Lung (tissue), 12 donors: Measurements from ENCODE around the gene TGFBR2. TPM values are rescaled to one million over a fixed set of nuclear protein-coding genes. Genes with fewer than 3 reads are reported as not detected.

Source experiments
- ATAC-seq: fragments of 200-7000 bp; cut with Tn5 transposase; one replicate; pipeline ENCODE4 v1.9.1; 2020; ENCODE audit warnings: moderate number of reproducible peaks; ENCODE audit not compliant: insufficient read depth, low FRiP score
- DNase-seq, 3 donors: peaks; one replicate each; pipeline ENCODE4 v3.0.0-alpha.2; 2013 to 2017
- H3K27ac ChIP-seq, 2 donors: one replicate each; pipeline ENCODE4 v1.5.1; 2013; ENCODE audit warnings: mild to moderate bottlenecking in 2 of 2, moderate library complexity in 2 of 2, control low read depth in 1 of 2, inconsistent platforms in 1 of 2, low read depth in 1 of 2, low read length in 1 of 2
- H3K27me3 ChIP-seq, 3 donors: one replicate each; pipeline ENCODE4 v1.5.1; 2013; ENCODE audit warnings: low read length in 2 of 3; ENCODE audit not compliant: control insufficient read depth in 3 of 3, insufficient read depth in 3 of 3
- H3K36me3 ChIP-seq, 4 donors: one replicate each; pipeline ENCODE4 v1.5.1; 2013; ENCODE audit warnings: low read length in 4 of 4, mild to moderate bottlenecking in 1 of 4, moderate library complexity in 1 of 4; ENCODE audit not compliant: control insufficient read depth in 4 of 4, insufficient read depth in 4 of 4
- H3K4me1 ChIP-seq, 5 donors: one replicate each; pipeline ENCODE4 v1.5.1; 2013; ENCODE audit warnings: low read length in 5 of 5, mild to moderate bottlenecking in 2 of 5, moderate library complexity in 1 of 5; ENCODE audit not compliant: control insufficient read depth in 5 of 5, insufficient read depth in 5 of 5
- H3K4me3 ChIP-seq: one replicate; pipeline ENCODE4 v1.5.1; 2013; ENCODE audit warnings: mild to moderate bottlenecking, control low read depth, moderate library complexity
- H3K9ac ChIP-seq, 2 donors: one replicate each; pipeline ENCODE4 v1.5.1; 2013; ENCODE audit warnings: low read length in 2 of 2, control low read depth in 1 of 2; ENCODE audit not compliant: insufficient read depth in 1 of 2
- H3K9me3 ChIP-seq, 4 donors: one replicate each; pipeline ENCODE4 v1.5.1; 2013; ENCODE audit warnings: low read length in 3 of 4, mild to moderate bottlenecking in 1 of 4, moderate library complexity in 1 of 4; ENCODE audit not compliant: control insufficient read depth in 4 of 4, insufficient read depth in 3 of 4
- CTCF ChIP-seq: IDR thresholded peaks from 2 replicates; pipeline ENCODE4 v1.5.1; 2012; ENCODE audit warnings: mild to moderate bottlenecking; ENCODE audit errors: control extremely low read depth, extremely low read depth
- WGBS, 2 donors: extraction: QIAGEN DNeasy Blood & Tissue Kit; methylation state at CpG; one replicate each; pipeline ENCODE4 v1.1.7; 2013; 5-methylcytosine and 5-hydroxymethylcytosine counted together
- polyA plus RNA-seq, 2 donors: library from polyadenylated mRNA; stranded (reverse); fragments of 200-250 nt; gene quantifications; one replicate each; pipeline ENCODE4 v1.2.1, GENCODE V29; 2013
- total RNA-seq, 2 donors: library from RNA; depleted of rRNA in 1 of 2; stranded (reverse); fragments of >200 nt in 1 of 2; gene quantifications; one replicate each; pipeline ENCODE4 v1.2.1, GENCODE V29; 2014 to 2021
- donor health status: control.
- donor health status: control.
- donor health status: Bipolar disorder and iron deficiency.
- donor health status: healthy.
- donor health status: DM: yes; HTN: yes; CAD: no.

TGFBR2 gene
- total and polyA plus RNA-seq, 4 donors: 31.1 to 232 (median 163) TPM

DNA sequence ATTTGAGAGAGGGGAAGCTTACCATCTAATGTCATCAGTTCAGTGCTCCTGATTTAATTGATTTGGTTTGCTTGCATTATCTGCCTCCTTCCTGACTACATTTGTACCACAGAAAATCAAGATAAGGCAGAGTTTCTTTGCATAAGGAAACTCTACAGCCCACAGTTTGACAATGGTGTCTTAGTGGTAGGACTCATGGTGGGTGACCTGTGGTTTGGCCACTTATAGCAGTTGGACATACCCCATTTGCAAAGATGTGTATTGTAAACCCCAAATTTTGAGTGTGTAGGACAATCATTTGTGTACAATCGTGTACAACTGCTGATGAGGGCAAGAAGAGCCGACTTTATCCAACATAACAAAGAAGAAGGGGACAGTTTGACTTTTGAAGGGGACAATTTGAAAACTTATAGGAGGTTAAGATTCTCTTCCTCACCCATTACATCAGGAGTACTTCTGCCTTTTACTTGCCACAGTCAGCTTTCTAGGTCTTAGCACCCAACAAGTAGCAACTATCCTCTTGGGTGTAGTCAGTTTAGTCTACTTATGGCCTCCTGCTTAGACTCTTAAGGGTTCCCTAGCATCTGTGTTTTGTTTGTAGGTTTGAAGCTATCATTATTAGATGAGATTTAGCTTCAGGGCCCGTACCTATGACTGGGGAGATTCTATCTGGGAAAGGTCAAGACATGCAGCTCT, 6.2 kb downstream of the TGFBR2 start:
- ATAC-seq: no peak
- no peak for TF ChIP-seq CTCF
- 49 to 54% methylated on average over 3 of the region's 3 CpGs for WGBS, 2 donors
- Histone ChIP-seq H3K27me3 (no peaks in the 10 kb centered on the region), H3K9ac (no peak overlapping the region), H3K9me3 (no peaks in the 10 kb centered on the region), H3K4me1 (peaks cover 5 to 46% (median 6%) of the 10 kb centered on the region in 5 donors), H3K36me3 (no peaks in the 10 kb centered on the region), H3K27ac (peak overlapping the region; percentile 35 to 52), H3K4me3 (no peak overlapping the region)
- DNase-seq: no peak

DNA sequence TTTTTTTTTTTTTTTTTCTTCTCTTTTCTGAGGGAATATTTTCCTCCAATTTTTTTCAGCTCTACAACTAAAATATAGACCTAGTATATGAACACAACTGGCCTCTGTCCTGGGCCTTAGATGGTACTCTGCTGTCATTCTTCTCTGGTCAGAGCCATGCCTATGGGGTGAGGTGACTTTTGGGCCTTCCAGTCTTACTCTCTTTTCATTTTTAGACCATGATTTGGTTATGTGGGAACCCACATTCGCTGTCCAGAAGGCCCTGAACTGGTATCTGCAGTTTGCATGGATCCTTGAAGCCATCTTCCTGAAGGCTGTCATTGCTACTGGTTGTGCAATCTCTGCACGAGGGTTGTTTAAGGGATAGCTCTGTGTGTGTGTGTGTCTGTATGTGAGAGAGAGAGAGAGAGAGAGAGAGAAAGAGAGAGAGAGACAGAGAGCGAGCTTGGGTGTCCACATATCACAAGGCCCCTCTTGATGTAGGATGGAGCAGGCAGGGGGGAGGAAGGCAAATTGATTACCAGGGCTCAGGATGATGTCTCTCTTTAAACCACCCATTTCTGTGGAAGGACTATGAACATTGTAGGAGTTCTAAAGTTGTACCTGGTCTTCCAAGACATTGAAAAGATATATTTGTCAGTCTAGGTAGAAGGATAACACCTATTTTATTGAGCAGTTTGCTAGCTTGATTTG, 6.9 kb downstream of the TGFBR2 start:
- TF ChIP-seq CTCF: no peak
- WGBS, 2 donors: 38 to 47% methylated on average over 3 of the region's 3 CpGs
- ATAC-seq: no peak

GRCh38 chr3:30614373-30614772, 8.0 kb downstream of the TGFBR2 start:
- 24 to 31% methylated on average over 4 of the region's 4 CpGs for WGBS, 2 donors
- H3K27ac ChIP-seq: peak overlapping the region in 1 of 2 donors; percentile 48
- H3K9me3 ChIP-seq: no peaks in the 10 kb centered on the region
- H3K4me3 ChIP-seq: no peak overlapping the region
- DNase-seq (no peak), ATAC-seq (no peak)
- no peaks in the 10 kb centered on the region for H3K36me3 ChIP-seq
- no peaks in the 10 kb centered on the region for H3K27me3 ChIP-seq
- H3K9ac ChIP-seq: no peak overlapping the region
- no peak for TF ChIP-seq CTCF
- H3K4me1 ChIP-seq: peaks cover 0 to 43% (median 0%) of the 10 kb centered on the region in 5 donors

More for the DNA sequence above, 6.9 kb downstream of the TGFBR2 start:
- no peak overlapping the region for H3K4me3 ChIP-seq
- no peaks in the 10 kb centered on the region for H3K9me3 ChIP-seq
- DNase-seq: no peak
- no peaks in the 10 kb centered on the region for H3K27me3 ChIP-seq
- H3K36me3 ChIP-seq: no peaks in the 10 kb centered on the region
- no peak overlapping the region for H3K9ac ChIP-seq
- peak overlapping the region in 1 of 2 donors; percentile 26 for H3K27ac ChIP-seq
- peaks cover 4 to 45% (median 6%) of the 10 kb centered on the region in 5 donors for H3K4me1 ChIP-seq
